ENCODE data around the gene TLE4. TPM values are rescaled to one million over a fixed set of nuclear protein-coding genes. Genes with fewer than 3 reads are reported as not detected.

The TLE4 gene
- total RNA-seq, 4 donors from 2014 or later: 30.1 to 52.5 (median 38.1) TPM

DNA sequence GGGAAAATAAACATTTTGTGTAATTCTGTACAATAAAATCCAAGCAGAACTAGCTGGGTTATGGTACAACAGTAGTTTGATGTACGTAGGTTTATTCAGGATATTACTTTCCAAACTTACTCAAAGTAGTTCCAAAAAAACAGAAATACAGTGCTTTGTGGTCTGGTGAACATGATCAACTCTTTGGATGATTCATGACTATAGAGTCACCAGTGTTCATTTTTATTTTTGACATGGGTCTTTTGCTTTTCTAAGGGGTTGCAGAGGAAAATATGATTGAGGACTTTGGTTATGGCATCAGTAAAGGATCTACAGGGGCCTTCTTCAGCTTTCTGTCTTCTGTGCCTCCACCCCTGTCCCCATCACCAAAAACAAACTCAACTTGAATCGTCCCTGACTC, 127.2 kb downstream of the TLE4 start:
- Histone ChIP-seq H3K36me3 (no peaks in the 10 kb centered on the region), H3K9me3 (no peaks in the 10 kb centered on the region), H3K27me3 (no peaks in the 10 kb centered on the region), H3K4me1 (peaks cover 0 to 15% (median 3%) of the 10 kb centered on the region in 3 donors), H3K4me3 (no peak overlapping the region), H3K27ac (no peak overlapping the region)
- intact Hi-C loops (cut with DNase I): no loop called here
- 90 to 98% methylated on average over 2 of the region's 2 CpGs for WGBS, 2 donors
- no peak for TF ChIP-seq POLR2A (IDR thresholded peaks at IDR 0.05)
- TF ChIP-seq, protein P1, sequence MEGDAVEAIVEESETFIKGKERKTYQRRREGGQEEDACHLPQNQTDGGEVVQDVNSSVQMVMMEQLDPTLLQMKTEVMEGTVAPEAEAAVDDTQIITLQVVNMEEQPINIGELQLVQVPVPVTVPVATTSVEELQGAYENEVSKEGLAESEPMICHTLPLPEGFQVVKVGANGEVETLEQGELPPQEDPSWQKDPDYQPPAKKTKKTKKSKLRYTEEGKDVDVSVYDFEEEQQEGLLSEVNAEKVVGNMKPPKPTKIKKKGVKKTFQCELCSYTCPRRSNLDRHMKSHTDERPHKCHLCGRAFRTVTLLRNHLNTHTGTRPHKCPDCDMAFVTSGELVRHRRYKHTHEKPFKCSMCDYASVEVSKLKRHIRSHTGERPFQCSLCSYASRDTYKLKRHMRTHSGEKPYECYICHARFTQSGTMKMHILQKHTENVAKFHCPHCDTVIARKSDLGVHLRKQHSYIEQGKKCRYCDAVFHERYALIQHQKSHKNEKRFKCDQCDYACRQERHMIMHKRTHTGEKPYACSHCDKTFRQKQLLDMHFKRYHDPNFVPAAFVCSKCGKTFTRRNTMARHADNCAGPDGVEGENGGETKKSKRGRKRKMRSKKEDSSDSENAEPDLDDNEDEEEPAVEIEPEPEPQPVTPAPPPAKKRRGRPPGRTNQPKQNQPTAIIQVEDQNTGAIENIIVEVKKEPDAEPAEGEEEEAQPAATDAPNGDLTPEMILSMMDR (IDR thresholded peaks at IDR 0.05): no peak
- DNase-seq: no peak

DNA sequence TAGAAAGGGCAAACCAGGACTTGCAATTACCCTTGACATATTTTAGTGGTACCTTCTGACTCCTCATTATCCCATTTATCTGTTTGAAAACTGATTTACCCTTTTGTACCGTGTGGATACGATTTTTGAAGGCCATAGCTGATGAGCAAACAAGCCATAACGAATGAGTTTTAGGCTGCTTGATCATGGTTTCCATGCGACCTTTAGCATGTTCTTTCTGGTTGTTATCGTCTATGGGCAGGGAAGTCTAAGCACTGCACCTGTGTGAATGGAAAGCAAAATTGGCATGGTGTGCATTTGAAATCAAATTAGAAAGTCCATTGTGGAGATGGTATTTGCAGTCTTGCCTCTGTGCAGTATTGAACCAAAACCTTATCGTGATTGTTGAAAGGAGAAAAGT, 127.7 kb downstream of the TLE4 start:
- Histone ChIP-seq H3K27ac (no peak overlapping the region), H3K9me3 (no peaks in the 10 kb centered on the region), H3K4me3 (no peak overlapping the region), H3K4me1 (peaks cover 0 to 10% (median 3%) of the 10 kb centered on the region in 3 donors), H3K27me3 (no peaks in the 10 kb centered on the region), H3K36me3 (no peaks in the 10 kb centered on the region)
- 94 to 98% methylated on average over 6 of the region's 6 CpGs for WGBS, 2 donors
- no peak for TF ChIP-seq POLR2A (IDR thresholded peaks at IDR 0.05)
- TF ChIP-seq, protein P1 (IDR thresholded peaks at IDR 0.05): no peak
- DNase-seq: no peak
- intact Hi-C loops (cut with DNase I): no loop called here

DNA sequence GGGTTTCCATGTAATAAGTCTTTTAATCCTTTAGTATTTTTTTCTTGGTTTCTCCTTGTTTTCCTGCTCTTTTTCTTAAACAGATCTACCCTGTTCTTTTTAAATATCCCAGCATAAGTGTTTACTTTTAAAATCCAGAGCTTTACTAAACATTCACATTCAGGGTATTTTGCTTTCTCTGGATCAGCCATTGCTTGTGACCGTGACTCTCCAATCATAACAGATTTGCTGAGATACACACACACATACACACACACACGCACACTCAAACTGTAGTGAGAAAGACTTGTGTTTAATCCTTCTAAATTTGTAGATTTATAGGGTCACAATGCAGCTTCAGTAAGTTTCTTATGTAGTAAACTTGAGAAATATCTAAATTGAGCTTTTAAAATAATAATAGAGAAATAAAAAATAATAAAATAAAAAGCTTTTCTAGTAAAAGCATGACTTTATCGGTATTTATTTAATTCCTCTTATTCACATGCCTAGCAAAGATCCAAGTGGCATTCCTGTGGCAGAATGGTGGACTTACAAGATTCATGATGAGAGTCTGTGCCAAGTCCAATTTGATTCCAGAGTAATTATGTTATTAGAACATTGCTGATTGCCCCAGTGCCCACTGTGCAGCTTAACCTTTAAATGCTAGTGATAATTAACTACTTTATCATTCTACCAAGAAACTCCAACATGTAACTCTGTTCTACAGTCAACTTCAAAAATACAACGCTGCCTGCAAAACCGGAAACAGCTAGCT, 129.0 kb downstream of the TLE4 start:
- no peak for TF ChIP-seq POLR2A (IDR thresholded peaks at IDR 0.05)
- TF ChIP-seq, protein P1 (IDR thresholded peaks at IDR 0.05): no peak
- Histone ChIP-seq H3K27ac (no peak overlapping the region), H3K4me1 (no peaks in the 10 kb centered on the region), H3K36me3 (peaks cover 0 to 13% (median 0%) of the 10 kb centered on the region in 3 donors), H3K27me3 (no peaks in the 10 kb centered on the region), H3K4me3 (no peak overlapping the region), H3K9me3 (no peaks in the 10 kb centered on the region)
- DNase-seq: no peak
- 80 to 86% methylated on average over 5 of the region's 5 CpGs for WGBS, 2 donors
- intact Hi-C loops (cut with DNase I): no loop called here

DNA sequence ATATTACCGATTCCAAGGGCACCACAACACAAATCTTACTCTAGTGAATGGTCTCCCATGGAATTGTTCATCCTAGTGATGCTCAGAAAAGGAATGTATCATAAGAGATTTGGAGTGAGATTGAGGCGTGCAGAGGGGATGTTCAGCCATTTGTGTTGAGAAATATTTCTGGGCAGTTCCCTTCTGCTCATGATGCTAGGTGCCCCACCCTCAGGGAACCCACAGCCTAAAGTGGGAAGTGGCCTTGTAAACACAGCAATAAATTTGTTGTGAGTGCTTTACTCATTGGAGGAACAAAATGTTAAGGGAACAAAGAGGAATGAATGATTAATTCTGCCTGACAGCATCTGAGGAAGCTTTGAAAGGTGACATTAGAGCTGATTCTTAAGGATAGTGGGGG, 129.9 kb downstream of the TLE4 start:
- TF ChIP-seq POLR2A (IDR thresholded peaks at IDR 0.05): no peak
- TF ChIP-seq, protein P1 (IDR thresholded peaks at IDR 0.05): no peak
- WGBS, 2 donors: 77 to 91% methylated on average over 2 of the region's 2 CpGs
- DNase-seq: no peak
- H3K27ac ChIP-seq: no peak overlapping the region
- no peaks in the 10 kb centered on the region for H3K27me3 ChIP-seq
- peaks cover 0 to 21% (median under 1%) of the 10 kb centered on the region in 3 donors for H3K36me3 ChIP-seq
- no peaks in the 10 kb centered on the region for H3K4me1 ChIP-seq
- no peak overlapping the region for H3K4me3 ChIP-seq
- no peaks in the 10 kb centered on the region for H3K9me3 ChIP-seq
- intact Hi-C loops (cut with DNase I): no loop called here

DNA sequence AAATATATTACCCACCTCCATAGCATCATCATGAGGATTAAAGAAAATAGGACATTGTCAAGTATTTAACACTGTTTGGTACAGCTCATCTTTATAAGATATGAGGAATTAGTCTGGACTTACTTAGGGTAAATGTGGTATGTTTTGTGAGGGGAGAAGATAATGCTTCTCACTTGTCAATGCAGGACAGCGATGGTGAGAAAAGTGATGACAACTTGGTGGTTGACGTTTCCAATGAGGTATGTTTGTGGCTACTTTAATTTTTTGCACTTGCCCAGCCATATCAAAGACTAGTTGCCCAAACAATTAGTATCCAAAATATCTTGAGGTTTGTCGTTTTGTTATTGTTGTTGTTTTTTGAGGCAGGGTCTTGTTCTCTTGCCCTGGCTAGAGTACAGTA, 133.9 kb downstream of the TLE4 start:
- intact Hi-C loops (cut with DNase I): no loop called here
- Histone ChIP-seq H3K4me3 (no peak overlapping the region), H3K4me1 (no peaks in the 10 kb centered on the region), H3K27me3 (no peaks in the 10 kb centered on the region), H3K36me3 (peaks cover 7 to 62% (median 10%) of the 10 kb centered on the region in 3 donors), H3K9me3 (no peaks in the 10 kb centered on the region), H3K27ac (no peak overlapping the region)
- TF ChIP-seq, protein P1 (IDR thresholded peaks at IDR 0.05): no peak
- TF ChIP-seq POLR2A (IDR thresholded peaks at IDR 0.05): no peak
- DNase-seq: no peak
- WGBS, 2 donors: 84 to 94% methylated on average over 3 of the region's 3 CpGs

Data from esophagus squamous epithelium (tissue), 5 donors.